Vagina (tissue), 2 donors: ENCODE results near the gene ZNF777.

Experiments
- POLR2A ChIP-seq, 2 donors: fragments of 450-650 bp; IDR thresholded peaks; one replicate each; pipeline ENCODE4 v1.6.1; 2017; ENCODE audit warnings: antibody characterized with exemption in 2 of 2, mild to moderate bottlenecking in 2 of 2, moderate library complexity in 2 of 2
- POLR2AphosphoS5 ChIP-seq, 2 donors: sonication (generic); formaldehyde crosslinking; IDR thresholded peaks; one replicate each; pipeline ENCODE4 v1.9.0; 2017; ENCODE audit warnings: antibody characterized with exemption in 2 of 2, mild to moderate bottlenecking in 2 of 2, low read depth in 1 of 2; ENCODE audit not compliant: insufficient read depth in 1 of 2
- TF ChIP-seq, protein P1 (sequence below), 3 experiments: fragments of 450-650 bp in 2 of 3; fragments of 200-600 bp in 1 of 3; sonication (generic) in 1 of 3; IDR thresholded peaks; one replicate each; pipeline ENCODE4 v1.5.1; 2017 to 2019; ENCODE audit warnings: antibody characterized with exemption in 3 of 3, mild to moderate bottlenecking in 2 of 3, moderate library complexity in 2 of 3

DNA sequence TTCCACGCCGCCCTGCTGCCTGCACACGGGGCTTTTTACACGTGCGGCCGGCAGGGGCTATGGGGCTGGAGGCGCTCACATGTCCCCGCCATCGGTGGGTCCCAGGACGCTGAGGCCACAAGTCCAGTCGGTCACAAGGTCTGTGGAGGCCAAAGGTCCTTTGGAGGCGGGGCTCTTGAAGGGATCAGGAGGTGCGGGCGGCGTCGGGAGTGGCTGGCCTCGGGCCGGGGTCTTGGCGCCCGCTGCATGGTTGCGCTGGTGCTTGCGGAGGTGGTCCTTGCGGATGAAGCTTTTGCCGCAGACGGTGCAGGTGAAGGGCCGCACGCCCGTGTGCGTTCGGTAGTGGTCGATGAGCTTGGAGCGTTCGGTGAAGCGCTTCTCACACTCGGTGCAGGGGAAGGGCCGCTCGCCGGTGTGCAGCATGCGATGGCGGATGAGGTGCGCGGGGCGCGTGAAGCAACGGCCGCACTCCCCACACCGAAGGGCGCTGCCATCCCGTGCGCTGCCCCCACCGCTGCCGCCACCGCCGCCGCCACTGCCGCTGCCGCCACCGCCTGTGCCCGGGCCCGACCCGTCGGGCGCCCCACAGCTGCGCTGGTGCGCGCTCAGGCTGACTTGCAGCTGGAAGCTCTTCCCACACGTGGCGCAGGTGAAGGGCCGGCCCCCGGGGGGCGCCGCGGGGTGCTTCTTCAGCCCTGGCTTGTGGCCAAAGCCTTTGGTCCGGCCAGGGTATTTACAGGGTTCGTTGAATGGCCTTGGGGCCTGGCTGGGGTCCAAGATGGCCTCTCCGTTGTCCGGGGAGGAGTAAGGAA, 13.7 kb upstream of the ZNF777 start:
- TF ChIP-seq, protein P1, sequence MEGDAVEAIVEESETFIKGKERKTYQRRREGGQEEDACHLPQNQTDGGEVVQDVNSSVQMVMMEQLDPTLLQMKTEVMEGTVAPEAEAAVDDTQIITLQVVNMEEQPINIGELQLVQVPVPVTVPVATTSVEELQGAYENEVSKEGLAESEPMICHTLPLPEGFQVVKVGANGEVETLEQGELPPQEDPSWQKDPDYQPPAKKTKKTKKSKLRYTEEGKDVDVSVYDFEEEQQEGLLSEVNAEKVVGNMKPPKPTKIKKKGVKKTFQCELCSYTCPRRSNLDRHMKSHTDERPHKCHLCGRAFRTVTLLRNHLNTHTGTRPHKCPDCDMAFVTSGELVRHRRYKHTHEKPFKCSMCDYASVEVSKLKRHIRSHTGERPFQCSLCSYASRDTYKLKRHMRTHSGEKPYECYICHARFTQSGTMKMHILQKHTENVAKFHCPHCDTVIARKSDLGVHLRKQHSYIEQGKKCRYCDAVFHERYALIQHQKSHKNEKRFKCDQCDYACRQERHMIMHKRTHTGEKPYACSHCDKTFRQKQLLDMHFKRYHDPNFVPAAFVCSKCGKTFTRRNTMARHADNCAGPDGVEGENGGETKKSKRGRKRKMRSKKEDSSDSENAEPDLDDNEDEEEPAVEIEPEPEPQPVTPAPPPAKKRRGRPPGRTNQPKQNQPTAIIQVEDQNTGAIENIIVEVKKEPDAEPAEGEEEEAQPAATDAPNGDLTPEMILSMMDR (IDR thresholded peaks at IDR 0.05), result no peak
- TF ChIP-seq POLR2A (IDR thresholded peaks at IDR 0.05), result no peak
- TF ChIP-seq POLR2AphosphoS5 (IDR thresholded peaks at IDR 0.05; ENCODE audit: insufficient read depth in 1 of 2, low read depth in 1 of 2), result no peak
